HG03520 (cell line): Measurements from ENCODE around the gene LPAR3.
A peak's percentile ranks its signal among the peaks of the same experiment; 100 is the strongest.

Experiments
- ATAC-seq: cut with Tn5 transposase; IDR thresholded peaks from one replicate; pipeline ENCODE4 v1.9.1; 2021; ENCODE audit warnings: mild to moderate bottlenecking, moderate library complexity; ENCODE audit not compliant: unreplicated experiment

LPAR3 gene

GRCh38 chr1:84780000-84780716 is 112.8 kb downstream of the LPAR3 start:
- ATAC-seq, result no peak

DNA sequence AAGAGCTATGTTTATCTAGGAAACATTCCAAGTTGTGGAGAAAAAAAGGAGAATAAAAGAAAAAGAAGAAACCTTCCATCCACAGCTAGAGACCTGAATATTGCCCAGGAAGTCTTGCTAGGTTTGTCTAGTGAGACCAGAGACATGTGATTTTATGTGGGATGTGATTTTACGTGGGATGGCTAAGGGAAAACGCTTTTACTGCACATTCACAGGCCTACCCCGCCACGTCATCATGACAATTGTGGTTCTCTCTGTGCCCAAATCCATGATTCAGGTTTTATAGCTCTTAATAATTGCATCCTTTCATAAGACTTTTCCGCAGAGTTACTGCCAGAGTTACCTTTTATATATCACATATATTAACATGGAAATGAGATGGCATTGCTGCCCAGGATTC is 116.4 kb downstream of the LPAR3 start:
- no peak for ATAC-seq

- no peak for ATAC-seq
Measured at GRCh38 chr1:84775535-84775920, 117.5 kb downstream of the LPAR3 start.

GRCh38 chr1:84774669-84775534 is 118.1 kb downstream of the LPAR3 start:
- no peak for ATAC-seq

DNA sequence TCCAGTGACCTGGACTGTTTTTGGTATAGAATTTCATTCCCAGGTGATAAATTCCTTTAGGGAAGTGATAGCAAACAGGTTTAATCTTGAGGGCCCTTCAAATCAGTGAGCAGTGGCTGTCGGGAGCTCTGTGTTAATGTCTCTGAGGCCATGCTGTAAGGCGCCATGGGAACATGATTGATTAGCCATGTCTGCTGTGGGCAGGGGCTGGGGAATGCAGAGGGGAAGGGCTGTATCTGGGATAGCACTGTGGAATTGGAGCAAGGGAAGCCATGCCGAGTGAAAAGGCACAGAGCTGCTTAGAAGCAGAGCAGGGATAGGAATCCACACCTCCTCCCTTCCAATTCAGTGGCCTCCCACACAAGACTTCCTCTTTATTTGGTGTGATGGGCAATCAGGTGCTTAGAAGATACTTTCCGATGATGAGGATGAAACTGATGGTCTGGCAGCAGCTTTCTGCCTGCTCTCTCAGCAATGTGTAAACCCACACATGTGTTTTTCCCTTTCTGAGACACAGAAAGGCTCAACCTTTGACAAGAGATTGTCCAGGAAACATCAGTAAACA is 119.0 kb downstream of the LPAR3 start:
- ATAC-seq, result no peak

DNA sequence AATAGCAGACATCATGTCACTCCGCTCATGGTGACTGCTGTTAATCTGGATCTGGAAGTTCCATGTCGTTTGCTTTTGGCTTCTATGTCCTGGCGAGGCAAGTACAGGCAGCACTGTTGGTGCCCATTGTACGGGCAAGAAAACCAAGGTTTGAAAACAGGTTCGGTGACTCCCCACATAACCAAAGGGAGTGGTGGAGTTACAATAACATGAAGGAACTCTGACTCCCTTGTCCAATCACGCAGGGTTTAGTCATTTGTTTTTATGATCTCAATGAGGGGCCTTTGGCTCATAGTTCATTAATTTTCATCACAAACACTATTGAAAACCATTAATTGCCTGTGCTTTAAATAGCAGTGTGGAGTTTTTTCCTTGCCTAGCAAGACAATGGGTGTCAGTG is 119.8 kb downstream of the LPAR3 start:
- ATAC-seq, result no peak

DNA sequence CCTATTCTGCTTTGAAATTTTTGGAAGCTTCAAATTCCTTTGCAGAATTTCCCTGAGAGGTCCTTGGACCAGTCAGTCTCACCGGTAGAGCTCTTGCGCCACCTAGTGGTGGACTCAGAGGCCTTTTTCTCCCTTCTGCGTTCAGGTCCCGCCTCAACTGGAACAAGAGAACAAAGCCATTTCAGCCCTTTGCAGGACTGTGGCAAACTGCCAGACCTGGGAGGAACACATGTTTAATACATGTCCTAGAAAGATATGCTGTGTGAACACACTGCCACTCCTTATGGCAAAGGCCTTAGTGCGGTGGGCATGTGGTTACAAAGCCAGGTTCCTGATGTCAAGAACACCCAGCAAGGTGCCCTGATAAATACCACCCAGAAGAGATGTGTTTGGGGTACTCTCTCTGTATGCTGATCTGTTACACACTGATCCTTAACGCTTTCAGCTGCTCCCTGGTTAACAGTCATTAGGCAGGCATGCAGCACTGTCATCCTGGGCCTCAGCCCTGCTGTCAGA is 120.5 kb downstream of the LPAR3 start:
- ATAC-seq, result peak; percentile 58

GRCh38 chr1:84771895-84772294 is 121.1 kb downstream of the LPAR3 start:
- ATAC-seq, result no peak

DNA sequence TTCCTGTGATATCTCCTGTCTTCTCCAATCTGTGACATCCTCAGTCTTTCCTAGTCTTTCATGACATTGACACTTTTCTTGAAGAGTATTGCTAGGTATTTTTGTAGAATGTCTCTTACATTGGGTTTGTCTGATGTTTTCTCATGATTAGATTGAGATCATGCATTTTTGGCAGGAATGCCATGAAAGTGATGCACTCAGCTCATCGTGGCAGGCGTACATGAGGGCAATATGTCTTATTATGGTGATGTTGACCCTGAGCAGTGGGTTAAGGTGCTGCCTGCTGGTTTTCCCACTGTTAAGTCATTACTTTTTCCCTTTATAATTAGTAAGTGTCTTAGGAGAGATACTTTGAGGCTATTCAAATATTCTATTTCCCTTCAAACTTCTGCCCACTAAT is 122.5 kb downstream of the LPAR3 start:
- ATAC-seq, result no peak

- ATAC-seq, result no peak
Measured at GRCh38 chr1:84769636-84770035, 123.4 kb downstream of the LPAR3 start.

- no peak for ATAC-seq
Measured at GRCh38 chr1:84768634-84769033, 124.4 kb downstream of the LPAR3 start.

- ATAC-seq, result no peak
Measured at GRCh38 chr1:84763912-84764680, 128.9 kb downstream of the LPAR3 start.

- no peak for ATAC-seq
Measured at GRCh38 chr1:84762664-84763063, 130.3 kb downstream of the LPAR3 start.
